SK-N-SH (cell line): ENCODE data around the gene ZDHHC8. TPM values are rescaled to one million over a fixed set of nuclear protein-coding genes. Genes with fewer than 3 reads are reported as not detected.

Experiments used
- CTCF ChIA-PET: fragments of 300-600, 350-600 bp; formaldehyde crosslinking; extraction: SDS; loops from one replicate; lab custom pipeline; 2021; lab: Yijun Ruan, JAX
- POLR2A ChIA-PET: fragments of 350-600 bp; sonication (Branson Sonifier 250); formaldehyde crosslinking; extraction: SDS; loops from one replicate; lab custom pipeline; 2020; ENCODE audit warnings: antibody characterized with exemption, inconsistent platforms; lab: Yijun Ruan, JAX
- DNase-seq: peaks from one replicate; pipeline ENCODE4 v3.0.0; 2012
- H2AFZ ChIP-seq: fragments of 200-600 bp; sonication (generic); 2 replicates; pipeline ENCODE4 v1.8.1; 2016; ENCODE audit warnings: antibody characterized with exemption, mild to moderate bottlenecking, low read depth
- H3F3A ChIP-seq: fragments of 200-600 bp; sonication (generic); replicated peaks from 2 replicates; pipeline ENCODE3; 2016; ENCODE audit warnings: antibody characterized with exemption, mild to moderate bottlenecking; ENCODE audit not compliant: insufficient read depth
- H3K27ac ChIP-seq, 2 experiments: fragments of 200-500 bp in 1 of 2; fragments of 200-600 bp in 1 of 2; sonication (Bioruptor generic) in 1 of 2; sonication (generic), shearing (Covaris generic) in 1 of 2; 2 replicates each; pipeline versions ENCODE4 v1.5.1 to v1.6.1; 2014 to 2016; ENCODE audit warnings: low read depth in 2 of 2, inconsistent platforms in 1 of 2, low read length in 1 of 2, mild to moderate bottlenecking in 1 of 2, mixed read lengths in 1 of 2
- H3K27me3 ChIP-seq: fragments of 200-600 bp; sonication (generic), shearing (Covaris generic); 2 replicates; pipeline ENCODE4 v1.6.1; 2016; ENCODE audit warnings: mixed run types; ENCODE audit not compliant: insufficient read depth
- H3K36me3 ChIP-seq, 2 experiments: fragments of 200-500 bp in 1 of 2; fragments of 200-600 bp in 1 of 2; sonication (Bioruptor generic) in 1 of 2; sonication (generic) in 1 of 2; replicated peaks in 1 of 2; 2 replicates each; pipeline versions ENCODE3 to v1.5.1; 2014 to 2016; ENCODE audit warnings: low read length in 1 of 2, mild to moderate bottlenecking in 1 of 2; ENCODE audit not compliant: insufficient read depth in 2 of 2, control insufficient read depth in 1 of 2
- H3K4me1 ChIP-seq, 2 experiments: fragments of 200-500 bp in 1 of 2; fragments of 200-600 bp in 1 of 2; sonication (Bioruptor generic) in 1 of 2; sonication (generic), shearing (Covaris generic) in 1 of 2; 2 replicates each; pipeline versions ENCODE4 v1.5.1 to v1.6.1; 2014 to 2016; ENCODE audit warnings: low read depth in 1 of 2, low read length in 1 of 2, mixed run types in 1 of 2; ENCODE audit not compliant: insufficient read depth in 2 of 2, control insufficient read depth in 1 of 2
- H3K4me2 ChIP-seq: fragments of 200-600 bp; sonication (generic), shearing (Covaris generic); 2 replicates; pipeline ENCODE4 v1.6.1; 2017; ENCODE audit warnings: mixed run types
- H3K4me3 ChIP-seq, 2 experiments: fragments of 200-500 bp in 1 of 2; fragments of 200-600 bp in 1 of 2; sonication (Bioruptor generic) in 1 of 2; sonication (generic), shearing (Covaris generic) in 1 of 2; 2 replicates each; pipeline versions ENCODE4 v1.5.1 to v1.8.1; 2014 to 2016; ENCODE audit warnings: low read depth in 2 of 2, inconsistent platforms in 1 of 2, low read length in 1 of 2, mild to moderate bottlenecking in 1 of 2, mixed read lengths in 1 of 2, moderate library complexity in 1 of 2
- H3K79me2 ChIP-seq: fragments of 200-600 bp; sonication (generic); 2 replicates; pipeline ENCODE4 v1.8.1; 2017; ENCODE audit warnings: mild to moderate bottlenecking; ENCODE audit not compliant: insufficient read depth
- H3K9ac ChIP-seq: fragments of 200-600 bp; sonication (generic); 2 replicates; pipeline ENCODE4 v1.6.1; 2017; ENCODE audit warnings: mixed run types
- H3K9me2 ChIP-seq: fragments of 200-600 bp; sonication (generic); 2 replicates; pipeline ENCODE4 v1.6.1; 2017; ENCODE audit warnings: mixed run types
- H3K9me3 ChIP-seq: fragments of 200-600 bp; sonication (generic); 2 replicates; pipeline ENCODE4 v1.6.1; 2017; ENCODE audit warnings: mixed run types, mild to moderate bottlenecking, moderate library complexity
- H4K20me1 ChIP-seq: fragments of 200-600 bp; sonication (generic); 2 replicates; pipeline ENCODE4 v1.6.1; 2017; ENCODE audit warnings: mild to moderate bottlenecking, mixed run types; ENCODE audit not compliant: insufficient read depth
- CHD2 ChIP-seq: fragments of 150-350 bp; IDR thresholded peaks from 2 replicates; pipeline ENCODE4 v1.6.1; 2018; ENCODE audit warnings: low read length; ENCODE audit not compliant: partially characterized antibody
- EP300 ChIP-seq, 2 experiments: IDR thresholded peaks; 2 replicates each; pipeline versions ENCODE4 v1.4.0 to v1.6.1; 2012; ENCODE audit warnings: borderline replicate concordance in 1 of 2, low read depth in 1 of 2, low read length in 1 of 2
- FOSL2 ChIP-seq: IDR thresholded peaks from 2 replicates; pipeline ENCODE4 v1.4.0; 2012; ENCODE audit warnings: low read depth, mild to moderate bottlenecking, moderate library complexity, borderline replicate concordance
- FOXJ3 ChIP-seq: sonication (generic); formaldehyde crosslinking; IDR thresholded peaks from 2 replicates; pipeline ENCODE4 v1.5.1; 2020; ENCODE audit warnings: mild to moderate bottlenecking, missing genetic modification reagents
- GABPA ChIP-seq: IDR thresholded peaks from 2 replicates; pipeline ENCODE4 v1.4.0; 2012; ENCODE audit warnings: low read depth, mild to moderate bottlenecking
- GATA2 ChIP-seq: sonication (generic); formaldehyde crosslinking; IDR thresholded peaks from 2 replicates; pipeline ENCODE4 v1.5.0; 2020; ENCODE audit warnings: mild to moderate bottlenecking, missing genetic modification reagents
- MEF2A ChIP-seq: IDR thresholded peaks from 2 replicates; pipeline ENCODE4 v1.4.0; 2012; ENCODE audit warnings: low read depth, borderline replicate concordance
- MXI1 ChIP-seq: IDR thresholded peaks from 2 replicates; pipeline ENCODE4 v1.6.1; 2012; ENCODE audit warnings: mild to moderate bottlenecking, low read depth, low read length, improper control_type of control experiment
- NRF1 ChIP-seq: IDR thresholded peaks from 2 replicates; pipeline ENCODE4 v1.6.1; 2012; ENCODE audit warnings: low read depth, mild to moderate bottlenecking, low read length
- PBX3 ChIP-seq: IDR thresholded peaks from 2 replicates; pipeline ENCODE4; 2012
- POLR2AphosphoS5 ChIP-seq: IDR thresholded peaks from 2 replicates; pipeline ENCODE4 v1.6.1; 2012; ENCODE audit warnings: low read depth, low read length
- REST ChIP-seq: IDR thresholded peaks from 2 replicates; pipeline ENCODE4 v1.6.1; 2012; ENCODE audit warnings: mild to moderate bottlenecking, low read depth, low read length, moderate library complexity
- RFX5 ChIP-seq: IDR thresholded peaks from 2 replicates; pipeline ENCODE4 v1.6.1; 2012; ENCODE audit warnings: mild to moderate bottlenecking, improper control_type of control experiment, low read length
- SMC3 ChIP-seq: IDR thresholded peaks from 2 replicates; pipeline ENCODE4 v1.6.1; 2012; ENCODE audit warnings: low read depth, low read length, improper control_type of control experiment
- TEAD4 ChIP-seq: IDR thresholded peaks from 2 replicates; pipeline ENCODE4 v1.4.0; 2012; ENCODE audit warnings: mild to moderate bottlenecking, borderline replicate concordance; ENCODE audit not compliant: insufficient read depth
- USF1 ChIP-seq: IDR thresholded peaks from 2 replicates; pipeline ENCODE4 v1.4.0; 2012; ENCODE audit warnings: low read depth, borderline replicate concordance
- YY1 ChIP-seq: IDR thresholded peaks from 2 replicates; pipeline ENCODE4 v1.4.0; 2012; ENCODE audit warnings: low read depth, mild to moderate bottlenecking
- ZBTB33 ChIP-seq: IDR thresholded peaks from 2 replicates; pipeline ENCODE4 v1.4.0; 2012; ENCODE audit warnings: low read depth, borderline replicate concordance
- WGBS: methylation state at CpG from one replicate; pipeline ENCODE4 v1.1.6; 2017; ENCODE audit warnings: low lambda C conversion rate; 5-methylcytosine and 5-hydroxymethylcytosine counted together
- polyA plus RNA-seq, 3 experiments: library from polyadenylated mRNA; depleted of rRNA; stranded (reverse); fragments of >200 nt; gene quantifications; 2 replicates each; pipeline ENCODE4 v1.2.3, GENCODE V29; 2012

The ZDHHC8 gene
- polyA plus RNA-seq, 1 of the 3 experiments (the other 2 are of a cell fraction), result 65.3 TPM

- H3F3A ChIP-seq, result peaks cover 4% of the 10 kb centered on the region
- H3K9me2 ChIP-seq, result no peaks in the 10 kb centered on the region
- WGBS, result 95% methylated on average over 12 of the region's 12 CpGs
- CTCF ChIA-PET, result interaction anchor here (0.7 to 2.2 kb wide), 3 partner anchors 9 to 81 kb away, joined by 3 to 10 read pairs (median 6); partner anchors contain the start of gene TANGO2
- DNase-seq, result no peak
- TF ChIP-seq GABPA (no peak), FOXJ3 (no peak), MXI1 (no peak), RFX5 (no peak)
- TF ChIP-seq, all 33 proteins: peak for 0
- POLR2A ChIA-PET, result no interaction called here
- Histone ChIP-seq H3K9ac (no peak overlapping the region), H3K79me2 (peaks cover 76% of the 10 kb centered on the region), H2AFZ (no peak overlapping the region), H4K20me1 (peaks cover 18% of the 10 kb centered on the region; the same call in 1 of the 2 replicates), H3K4me3 (no peak overlapping the region), H3K27ac (no peak overlapping the region), H3K9me3 (no peaks in the 10 kb centered on the region), H3K4me1 (no peaks in the 10 kb centered on the region; a peak in 1 of 4 replicates), H3K27me3 (no peaks in the 10 kb centered on the region), H3K4me2 (no peak overlapping the region), H3K36me3 (peaks cover 51 to 80% of the 10 kb centered on the region in 2 experiments)
These were observed 29.3 kb upstream of the ZDHHC8 start for GRCh38 chr22:20102203-20102780.

GRCh38 chr22:20105456-20106204 lies 26.0 kb upstream of the ZDHHC8 start:
- Histone ChIP-seq H3K4me3 (no peak overlapping the region), H3K4me2 (no peak overlapping the region), H3K36me3 (peaks cover 31 to 88% of the 10 kb centered on the region in 2 experiments), H3K79me2 (peaks cover 45% of the 10 kb centered on the region), H4K20me1 (peaks cover 19% of the 10 kb centered on the region; the same call in 1 of the 2 replicates), H3K27ac (no peak overlapping the region), H3K27me3 (no peaks in the 10 kb centered on the region), H3K4me1 (no peaks in the 10 kb centered on the region; a peak in 1 of 4 replicates), H3K9me2 (no peaks in the 10 kb centered on the region), H3F3A (peaks cover 11% of the 10 kb centered on the region), H3K9ac (no peak overlapping the region), H3K9me3 (no peaks in the 10 kb centered on the region), H2AFZ (no peak overlapping the region)
- DNase-seq, result no peak
- 80% methylated on average over 6 of the region's 7 CpGs for WGBS
- ChIA-PET CTCF (interaction anchor here (0.6 to 1.3 kb wide), 2 partner anchors 11 to 22 kb away, joined by 3 to 7 read pairs; no protein-coding TSS in a partner anchor), POLR2A (no interaction called here)
- TF ChIP-seq YY1, result no peak
- no peak for TF ChIP-seq POLR2AphosphoS5
- no peak for TF ChIP-seq REST
- no peak for TF ChIP-seq GATA2 (CRISPR knock-in tag)
- no peak for TF ChIP-seq RFX5
- TF ChIP-seq ZBTB33, result no peak
- TF ChIP-seq TEAD4, result no peak
- TF ChIP-seq PBX3, result no peak
- TF ChIP-seq GABPA, result no peak
- no peak for TF ChIP-seq CHD2
- TF ChIP-seq FOSL2, result no peak
- TF ChIP-seq FOXJ3, result no peak
- TF ChIP-seq NRF1, result no peak
- no peak for TF ChIP-seq MEF2A
- no peak for TF ChIP-seq SMC3
- no peak for TF ChIP-seq EP300 (IDR thresholded peaks at IDR 0.05; ENCODE audit: borderline replicate concordance in 1 of 2, low read depth in 1 of 2, low read length in 1 of 2)
- no peak for TF ChIP-seq USF1
